IPS DF 4.7 (cell line): ENCODE data around the gene CIART.

ENCODE experiments used
- DNase-seq: peaks from one replicate; pipeline ENCODE4 v3.0.0-alpha.2; 2013; ENCODE audit warnings: low spot score; ENCODE audit errors: extremely low read depth

CIART gene

GRCh38 chr1:150261367-150261766 is 21.0 kb upstream of the CIART start:
- no peak for DNase-seq

GRCh38 chr1:150262388-150263320 is 19.7 kb upstream of the CIART start:
- no peak for DNase-seq

- DNase-seq: no peak
Observed at GRCh38 chr1:150263549-150263948, 18.8 kb upstream of the CIART start.

GRCh38 chr1:150267896-150268295 is 14.5 kb upstream of the CIART start:
- no peak for DNase-seq

- no peak for DNase-seq
Observed at GRCh38 chr1:150268340-150268704, 14.0 kb upstream of the CIART start.

- no peak for DNase-seq
Observed at GRCh38 chr1:150268705-150269403, 13.5 kb upstream of the CIART start, which contains the start of gene APH1A. Gene APH1A, minus strand, starts transcription at chr1:150269016. Its CDS starts 206 bp downstream, at chr1:150268810.

- no peak for DNase-seq
Observed at GRCh38 chr1:150269451-150269850, 12.9 kb upstream of the CIART start.

GRCh38 chr1:150271291-150271959 is 10.9 kb upstream of the CIART start:
- DNase-seq: no peak

- DNase-seq: no peak
Observed at GRCh38 chr1:150273311-150273710, 9.0 kb upstream of the CIART start.

- no peak for DNase-seq
Observed at GRCh38 chr1:150280138-150280707, 2.1 kb upstream of the CIART start.

- DNase-seq: no peak
Observed at GRCh38 chr1:150281221-150281757, 1.1 kb upstream of the CIART start.

- DNase-seq: no peak
Observed at GRCh38 chr1:150282558-150282958, 204 bp downstream of the CIART start.

GRCh38 chr1:150283260-150283659 is 906 bp downstream of the CIART start:
- DNase-seq: no peak

GRCh38 chr1:150288382-150288781 is 6.0 kb downstream of the CIART start:
- DNase-seq: no peak

- no peak for DNase-seq
Observed at GRCh38 chr1:150288822-150289221, 6.5 kb downstream of the CIART start.

- peak; percentile 92 for DNase-seq
Observed at GRCh38 chr1:150293433-150294253, 11.3 kb downstream of the CIART start, which contains the start of gene MRPS21. Gene MRPS21, plus strand, starts transcription at chr1:150293861. Its CDS starts 506 bp downstream, at chr1:150294367.

GRCh38 chr1:150295476-150295875 is 13.1 kb downstream of the CIART start:
- DNase-seq: no peak

- DNase-seq: no peak
Observed at GRCh38 chr1:150299716-150300115, 17.4 kb downstream of the CIART start.

GRCh38 chr1:150302338-150302737 is 20.0 kb downstream of the CIART start:
- DNase-seq: no peak

- no peak for DNase-seq
Observed at GRCh38 chr1:150302902-150303301, 20.5 kb downstream of the CIART start.
